GM21390 (cell line): ENCODE results near the gene TRIM59.

Experiments used
- ATAC-seq: cut with Tn5 transposase; IDR thresholded peaks from one replicate; pipeline ENCODE4 v1.9.1; 2021; ENCODE audit not compliant: unreplicated experiment

Gene TRIM59

DNA sequence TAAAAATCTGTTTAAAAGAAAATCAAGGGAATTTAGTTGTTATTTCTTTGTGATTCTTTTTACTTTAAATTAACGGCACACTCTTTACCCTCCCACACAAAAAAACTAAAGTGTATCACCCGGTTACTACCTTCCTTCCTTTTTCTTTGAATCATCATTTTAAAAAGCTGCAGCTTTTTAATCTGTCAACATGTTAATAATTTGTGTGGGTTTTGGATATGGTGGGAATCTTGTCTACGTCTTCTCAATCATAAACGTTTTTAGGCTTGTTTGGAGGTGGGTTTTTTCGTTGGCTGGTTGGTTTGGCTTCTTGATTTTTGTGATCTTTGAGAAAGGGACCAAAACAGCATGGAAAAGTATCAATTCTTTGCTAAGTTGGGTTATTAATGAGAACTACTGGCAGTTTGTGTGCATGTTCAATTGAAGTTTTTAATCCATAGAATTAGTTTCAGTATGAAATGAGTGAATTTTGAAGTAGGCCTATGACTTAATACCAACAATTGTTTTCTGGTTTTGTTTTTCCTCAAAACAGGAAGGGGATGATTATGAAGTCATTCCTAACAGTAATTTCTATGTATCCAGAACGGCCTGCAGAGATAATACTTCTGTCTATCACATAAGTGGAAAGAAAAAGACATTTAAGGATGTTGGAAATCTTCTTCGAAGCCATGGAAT, 45.7 kb downstream of the TRIM59 start:
- no peak for ATAC-seq

DNA sequence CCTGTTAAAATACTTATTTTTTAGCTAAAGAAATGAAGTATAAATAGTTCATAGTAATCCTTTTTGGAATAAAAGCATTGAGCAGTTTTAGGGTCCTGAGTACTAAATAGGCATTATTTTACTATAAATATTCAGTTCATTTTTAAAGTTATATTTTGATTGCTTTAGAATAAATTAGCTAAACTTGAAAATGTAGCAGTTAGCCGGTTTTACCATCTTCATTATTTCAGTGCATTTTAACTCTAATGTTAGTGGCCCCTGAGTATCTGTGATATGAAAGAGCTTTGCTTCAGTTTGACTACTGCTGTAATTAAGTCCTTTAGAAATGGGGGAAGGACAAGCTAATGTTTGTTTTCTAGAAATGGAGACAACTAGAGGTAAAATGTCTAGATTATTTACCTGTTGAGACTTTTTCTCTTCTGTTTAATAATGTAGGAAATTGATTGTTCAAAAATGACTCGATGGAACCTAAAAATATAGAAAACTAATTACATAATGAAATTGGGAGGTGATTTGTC, 46.5 kb downstream of the TRIM59 start:
- no peak for ATAC-seq

DNA sequence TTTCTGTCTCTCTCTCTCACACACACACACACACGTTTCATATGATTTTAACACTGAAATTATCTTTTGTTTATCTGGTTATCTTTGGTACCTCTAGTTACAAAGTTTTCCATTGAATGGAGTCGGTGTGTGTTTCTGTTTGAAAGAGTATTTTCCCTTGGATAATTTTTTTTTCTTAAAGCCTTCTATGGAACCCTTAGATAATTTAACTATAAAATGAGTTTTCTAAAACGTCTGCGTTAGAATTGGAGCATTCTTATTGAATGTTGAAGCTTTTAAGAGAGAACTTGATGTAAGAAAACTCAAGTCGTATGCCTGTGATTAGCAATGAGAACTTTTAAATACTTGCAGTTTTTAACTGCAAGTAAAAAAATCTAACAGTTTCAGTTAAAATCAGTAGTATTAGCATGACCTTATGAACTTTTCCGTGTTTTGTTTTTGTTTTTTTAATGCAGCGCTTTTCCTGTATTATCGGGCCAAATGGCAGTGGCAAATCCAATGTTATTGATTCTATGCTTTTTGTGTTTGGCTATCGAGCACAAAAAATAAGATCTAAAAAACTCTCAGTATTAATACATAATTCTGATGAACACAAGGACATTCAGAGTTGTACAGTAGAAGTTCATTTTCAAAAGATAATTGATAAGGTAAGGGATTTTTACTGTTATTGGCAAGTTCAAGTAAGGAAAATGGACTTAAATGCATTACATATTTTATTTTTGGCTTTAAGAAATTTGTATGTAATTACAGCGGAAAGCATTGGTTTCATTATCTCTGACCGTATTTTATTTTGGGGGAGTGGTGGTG, 47.2 kb downstream of the TRIM59 start:
- ATAC-seq: no peak

DNA sequence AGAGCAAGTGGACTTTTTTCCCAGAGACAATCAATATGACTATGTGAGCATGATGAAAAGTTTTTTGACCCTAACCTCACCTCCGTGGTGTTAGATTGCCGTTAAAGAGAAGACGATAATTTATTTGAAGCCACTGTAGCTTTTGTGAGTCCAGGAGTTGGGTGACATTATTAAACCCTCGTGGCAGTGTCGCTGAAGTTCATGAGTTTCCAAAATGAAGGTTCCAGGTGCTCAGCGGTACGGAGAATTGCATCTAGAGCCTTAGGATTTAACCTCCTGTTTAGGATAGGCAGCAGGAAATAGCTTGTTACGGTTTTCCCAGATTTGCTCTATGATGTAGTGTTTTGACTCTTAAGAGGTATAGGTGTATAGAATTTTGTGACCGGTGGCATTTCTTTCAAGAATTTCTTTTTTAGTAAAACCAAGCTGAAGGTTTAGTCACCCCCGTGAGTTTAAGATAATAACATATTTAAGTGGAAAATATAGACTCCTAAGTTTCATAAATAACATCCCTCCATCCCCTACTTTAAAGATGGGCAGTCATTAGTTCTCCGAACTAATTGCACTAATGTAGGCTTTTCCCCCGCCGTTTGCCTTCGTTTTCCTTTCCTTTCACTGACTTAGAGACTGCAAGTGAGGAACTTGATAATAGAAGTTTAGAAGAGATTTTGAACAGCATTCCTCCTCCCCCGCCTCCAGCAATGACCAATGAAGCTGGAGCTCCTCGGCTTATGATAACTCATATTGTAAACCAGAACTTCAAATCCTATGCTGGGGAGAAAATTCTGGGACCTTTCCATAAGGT, 48.1 kb downstream of the TRIM59 start:
- no peak for ATAC-seq

DNA sequence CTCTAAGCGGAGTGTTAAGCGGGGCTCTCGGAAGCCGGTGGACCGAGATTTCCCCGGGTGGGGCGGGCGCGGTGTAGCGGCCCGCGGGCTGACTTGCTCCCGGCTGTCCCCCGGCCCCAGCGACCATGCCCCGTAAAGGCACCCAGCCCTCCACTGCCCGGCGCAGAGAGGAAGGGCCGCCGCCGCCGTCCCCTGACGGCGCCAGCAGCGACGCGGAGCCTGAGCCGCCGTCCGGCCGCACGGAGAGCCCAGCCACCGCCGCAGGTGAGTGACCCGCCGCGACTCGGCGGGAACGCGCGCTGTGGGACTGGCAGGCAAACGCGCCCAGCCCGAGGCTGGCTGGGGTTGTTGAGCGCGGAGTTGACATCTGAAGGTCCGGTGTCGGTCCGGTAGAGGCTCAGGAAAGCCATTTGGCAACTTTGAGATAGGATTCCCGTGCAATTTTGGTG, 48.9 kb downstream of the TRIM59 start:
- ATAC-seq: no peak

DNA sequence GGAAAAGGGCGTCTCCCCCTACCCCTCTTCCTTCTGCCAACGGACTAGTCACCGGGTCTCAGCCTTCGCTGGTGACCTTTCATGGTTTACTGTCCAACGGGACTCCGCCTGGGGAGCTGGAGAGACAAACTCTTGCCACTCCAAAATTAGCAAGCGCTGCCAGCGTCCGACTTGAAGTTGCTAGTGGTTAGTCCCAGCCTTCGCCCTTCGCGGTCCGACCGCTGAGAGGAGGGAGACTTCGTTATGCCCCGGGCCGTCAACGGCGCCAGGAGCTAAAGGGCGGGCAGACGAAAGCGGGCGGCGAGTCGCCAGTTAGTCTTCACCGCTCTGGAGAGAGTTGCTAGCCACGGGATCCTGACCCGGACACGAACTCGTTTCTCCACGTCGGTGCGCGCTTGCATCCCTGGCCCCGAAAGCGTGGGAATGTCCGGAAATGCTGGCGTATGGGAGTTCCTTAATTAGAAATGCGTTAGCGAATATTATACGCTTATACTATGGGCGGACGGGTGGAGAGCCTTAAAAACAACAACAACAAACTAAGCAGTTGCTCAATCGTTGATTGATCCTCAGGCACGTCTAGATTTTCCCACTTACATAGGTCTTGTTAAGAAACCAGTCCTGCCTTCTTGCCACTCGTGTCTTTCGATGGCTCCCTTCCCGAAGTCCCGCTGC, 49.4 kb downstream of the TRIM59 start:
- peak; percentile 2 for ATAC-seq

DNA sequence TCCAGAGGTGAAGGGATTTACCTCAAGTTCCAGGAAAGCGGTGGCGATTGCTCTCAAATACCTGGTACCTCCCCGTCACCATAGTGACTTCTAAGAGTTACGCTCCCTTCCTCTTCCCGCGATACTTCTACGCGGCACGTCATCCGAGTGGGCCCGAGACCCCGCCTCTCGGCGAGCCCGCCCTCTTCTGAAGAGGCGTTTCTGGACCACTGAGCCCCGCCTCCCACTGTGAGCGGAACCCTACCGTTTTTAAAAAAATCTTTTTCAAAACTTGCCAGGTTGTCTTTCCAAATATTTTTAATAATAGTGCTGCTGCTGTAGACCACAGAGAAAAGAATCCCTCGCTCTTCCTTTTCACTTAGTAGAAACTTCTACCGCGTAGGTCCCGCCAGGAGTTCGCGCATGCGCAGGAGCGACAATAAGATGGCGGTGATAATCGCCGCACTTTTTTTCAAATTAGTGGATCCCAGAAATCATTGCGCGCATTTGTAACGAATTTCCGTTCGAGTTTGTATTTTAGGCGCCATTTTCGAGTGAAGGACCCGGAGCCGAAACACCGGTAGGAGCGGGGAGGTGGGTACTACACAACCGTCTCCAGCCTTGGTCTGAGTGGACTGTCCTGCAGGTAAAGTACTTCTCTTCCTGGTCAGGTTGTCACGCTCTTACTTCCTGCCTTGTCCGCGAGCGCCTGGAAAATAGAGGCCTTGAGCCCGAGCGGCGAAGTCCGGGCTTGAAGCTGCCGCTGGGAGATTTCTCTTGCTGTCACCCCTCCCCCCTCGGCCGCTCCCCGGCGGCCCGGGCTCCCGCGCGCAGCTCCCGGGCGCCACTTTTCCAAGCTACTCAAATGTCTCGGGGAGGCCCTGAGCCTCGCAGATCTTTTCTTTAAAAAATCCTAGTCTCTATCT, 50.2 kb downstream of the TRIM59 start, which contains the start of the genes IFT80 and SMC4:
Gene IFT80, minus strand, starts transcription at position 101 of the 905 bp plus-strand sequence. CDS start 14,625 bp downstream, outside the sequence.
Gene SMC4, plus strand, starts transcription at position 526 of the 905 bp plus-strand sequence. CDS start 1,177 bp downstream, outside the sequence.
- peak; percentile 93 for ATAC-seq

DNA sequence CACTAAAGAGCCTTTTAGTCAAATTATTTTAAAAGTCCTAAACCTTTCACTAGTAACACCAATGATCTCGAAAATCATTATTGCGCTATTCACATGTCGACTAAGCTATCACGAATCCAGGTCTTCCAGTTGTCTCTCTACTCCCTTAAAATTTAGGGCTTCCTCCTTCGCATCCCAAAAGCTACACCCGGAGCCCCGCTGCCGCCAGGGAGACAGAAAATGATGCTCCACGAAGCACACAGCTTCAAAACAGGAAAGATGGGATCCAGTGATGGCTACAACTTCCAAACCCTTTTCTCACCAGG, 50.8 kb downstream of the TRIM59 start:
- ATAC-seq: peak; percentile 16

DNA sequence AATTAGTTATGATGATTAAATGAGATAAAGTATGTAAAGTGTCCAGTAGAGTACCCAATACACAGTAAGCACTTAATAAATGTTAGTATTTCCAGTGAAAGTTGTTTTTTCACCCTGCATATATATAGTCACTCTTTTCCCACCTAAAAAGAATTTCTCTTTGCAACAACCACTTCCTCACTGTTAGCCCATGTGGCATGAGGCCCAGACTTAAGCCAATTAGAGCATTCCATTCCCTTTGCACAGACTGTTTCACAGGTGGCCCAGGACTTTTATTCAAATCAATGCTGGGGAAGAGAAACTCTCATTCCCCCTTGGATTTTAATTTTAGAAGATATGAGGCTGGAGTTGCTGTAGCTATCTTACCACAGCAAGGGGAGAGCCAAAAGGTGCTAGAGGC, 54.3 kb downstream of the TRIM59 start:
- no peak for ATAC-seq

DNA sequence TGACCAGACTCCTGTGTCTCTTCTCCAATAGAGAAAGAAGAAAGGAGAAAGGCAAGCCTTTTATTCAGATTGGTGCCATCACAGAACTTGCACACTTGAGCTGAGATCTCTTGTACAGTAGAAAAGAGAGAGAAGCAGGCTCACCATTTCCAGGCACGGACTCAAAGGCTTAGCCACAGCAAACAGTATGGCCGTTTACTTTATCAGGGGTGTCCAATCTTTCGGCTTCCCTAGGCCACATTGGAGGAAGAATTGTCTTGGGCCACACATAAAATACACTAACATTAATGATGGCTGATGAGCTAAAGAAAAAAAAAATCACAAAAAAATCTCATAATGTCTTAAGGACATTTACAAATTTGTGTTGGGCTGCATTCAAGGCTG, 55.6 kb downstream of the TRIM59 start:
- no peak for ATAC-seq

DNA sequence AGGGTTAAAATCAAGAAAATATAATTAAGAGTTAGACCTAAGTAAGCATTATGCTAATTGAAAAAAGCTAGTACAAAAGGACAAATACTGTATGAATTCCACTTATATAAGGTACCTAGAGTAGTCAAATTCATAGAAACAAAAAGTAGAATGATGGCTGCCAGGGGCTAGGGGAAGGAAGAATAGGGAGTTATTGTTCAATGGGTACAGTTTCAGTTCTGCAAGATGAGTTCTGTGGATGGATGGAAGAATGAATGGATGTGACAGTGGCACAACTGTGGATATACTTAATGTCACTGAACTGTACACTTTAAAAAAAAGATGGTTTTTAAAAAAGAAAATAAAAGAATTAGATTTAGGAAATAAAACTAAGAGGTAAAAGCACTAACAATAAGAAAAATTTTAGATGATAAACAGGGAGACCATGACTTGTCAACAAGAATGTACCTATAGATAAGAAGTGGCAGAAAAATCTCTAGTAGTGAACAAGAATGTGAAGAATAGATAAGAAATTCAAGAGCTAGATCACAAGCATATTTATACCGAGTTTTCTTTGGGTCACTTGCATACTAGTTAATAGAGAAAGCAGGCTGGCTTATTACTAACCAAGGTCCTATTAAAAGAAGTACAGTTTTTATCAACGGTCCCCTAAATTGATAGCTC, 56.1 kb downstream of the TRIM59 start:
- no peak for ATAC-seq

DNA sequence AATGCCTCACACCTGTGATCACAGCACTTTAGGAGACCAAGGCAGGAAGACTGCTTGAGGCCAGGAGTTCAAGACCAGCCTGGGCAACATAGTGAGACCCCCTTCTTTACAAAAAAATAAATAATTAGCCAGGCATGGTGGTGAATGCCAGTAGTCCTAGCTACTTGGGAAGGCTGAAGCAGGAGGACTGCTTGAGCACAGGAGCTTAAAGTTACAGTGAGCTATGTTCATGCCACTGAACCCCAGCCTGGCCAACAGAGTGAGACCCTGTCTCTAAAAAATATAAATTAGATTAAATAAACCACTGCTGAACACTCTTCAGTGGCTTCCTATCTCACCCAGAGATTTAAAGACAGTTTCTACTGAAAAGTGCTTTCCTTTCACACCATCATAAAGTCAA, 56.8 kb downstream of the TRIM59 start:
- no peak for ATAC-seq

DNA sequence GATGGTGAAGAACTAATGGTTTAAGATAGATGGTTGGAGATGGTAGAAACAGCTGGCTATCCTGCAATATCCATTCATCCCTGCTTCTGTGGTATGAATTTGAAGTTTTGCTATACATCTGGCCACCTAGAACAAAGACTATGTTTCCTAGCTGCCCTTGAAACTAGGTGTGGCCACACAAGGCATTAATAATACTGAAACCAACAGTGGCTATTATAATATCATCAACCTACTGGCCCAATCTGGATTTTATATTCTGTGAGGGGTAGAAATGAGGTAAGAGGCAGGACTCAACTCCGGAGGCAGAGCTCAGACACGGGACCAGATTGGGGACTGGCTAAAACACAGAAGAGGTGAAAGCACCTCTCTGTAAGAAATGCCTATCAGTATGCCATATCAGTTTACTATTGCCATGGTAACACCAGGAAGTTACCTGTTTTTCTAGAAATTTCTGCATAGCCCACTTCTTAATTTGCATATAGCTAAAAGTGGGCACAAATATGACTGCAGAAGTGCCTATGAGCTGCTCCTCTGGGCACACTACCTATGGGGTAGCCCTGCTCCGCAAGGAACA, 58.9 kb downstream of the TRIM59 start:
- ATAC-seq: no peak
